Transverse colon (tissue), 4 donors: Measurements from ENCODE around the gene DRGX. TPM values are rescaled to one million over a fixed set of nuclear protein-coding genes. Genes with fewer than 3 reads are reported as not detected.

Experiments
- DNase-seq: peaks from one replicate; pipeline ENCODE4 v3.0.0-alpha.2; 2019
- H3K27ac ChIP-seq, 4 donors: fragments of 200-600 bp; sonication (generic); 2 replicates each; pipeline ENCODE4 v1.5.1; 2016 to 2018; ENCODE audit warnings: inconsistent platforms in 4 of 4
- H3K27me3 ChIP-seq: fragments of 200-600 bp; sonication (generic); 2 replicates; pipeline ENCODE4 v1.5.1; 2017; ENCODE audit warnings: inconsistent platforms
- H3K36me3 ChIP-seq, 4 donors: fragments of 200-600 bp; sonication (generic); 2 replicates each; pipeline ENCODE4 v1.5.1; 2017 to 2019; ENCODE audit warnings: inconsistent platforms in 4 of 4
- H3K4me1 ChIP-seq, 4 donors: fragments of 200-600 bp; sonication (generic); 2 replicates each; pipeline ENCODE4 v1.5.1; 2017 to 2020; ENCODE audit warnings: inconsistent platforms in 4 of 4
- H3K4me3 ChIP-seq, 4 donors: fragments of 200-600 bp; sonication (generic); 1 replicate in 1 of 4; 2 replicates in 3 of 4; pipeline versions ENCODE4 v1.5.1 to v1.6.1; 2017 to 2019; ENCODE audit warnings: inconsistent platforms in 4 of 4
- H3K9me3 ChIP-seq, 2 donors: fragments of 200-600 bp; sonication (generic); 2 replicates each; pipeline ENCODE4 v1.5.1; 2017 to 2019; ENCODE audit warnings: inconsistent platforms in 2 of 2
- CTCF ChIP-seq, 5 experiments: fragments of 200-600 bp in 3 of 5; fragments of 450-650 bp in 2 of 5; sonication (generic) in 3 of 5; IDR thresholded peaks; 1 replicate in 2 of 5; 2 replicates in 3 of 5; pipeline ENCODE4 v1.5.1; 2016 to 2017; ENCODE audit warnings: antibody characterized with exemption in 5 of 5, inconsistent platforms in 3 of 5, mild to moderate bottlenecking in 2 of 5, moderate library complexity in 1 of 5
- EP300 ChIP-seq: sonication (generic); formaldehyde crosslinking; IDR thresholded peaks from one replicate; pipeline ENCODE4 v1.6.1; 2017; ENCODE audit warnings: antibody characterized with exemption, low read depth
- POLR2A ChIP-seq: fragments of 450-650 bp; IDR thresholded peaks from one replicate; pipeline ENCODE4 v1.6.1; 2016; ENCODE audit warnings: antibody characterized with exemption, mild to moderate bottlenecking, moderate library complexity
- POLR2AphosphoS5 ChIP-seq, 3 donors: sonication (generic); formaldehyde crosslinking; IDR thresholded peaks; one replicate each; pipeline ENCODE4 v1.6.1; 2016; ENCODE audit warnings: antibody characterized with exemption in 3 of 3
- WGBS, 2 donors: methylation state at CpG; one replicate each; pipeline ENCODE4 v1.1.5; 2018; ENCODE audit warnings: low coverage in 1 of 2; 5-methylcytosine and 5-hydroxymethylcytosine counted together
- in situ Hi-C, 4 donors: fragments of 200-750 bp; cut with MboI; loops; one replicate each; pipeline versions ENCODE4 v1.15.0 to v1.15.1; 2017; ENCODE audit warnings: low sequenced_read_pairs in 3 of 4, low pct_ligation_motif_present in 1 of 4, low pct_unique_long_range_greater_than_20kb in 1 of 4
- intact Hi-C: fragments of 100-400 bp; cut with DNase I; formaldehyde crosslinking; loops from one replicate; pipeline ENCODE4 v1.15.1; 2023; ENCODE audit warnings: low total_unique reads
- total RNA-seq, 4 donors: library from RNA; depleted of rRNA; stranded (reverse); fragments of >200 nt; gene quantifications; one replicate each; pipeline ENCODE4 v1.1.0, GENCODE V29; 2016

The DRGX gene
- total RNA-seq, 4 donors from 2014 or later: 0.32 to 0.37 TPM; not detected in 2

DNA sequence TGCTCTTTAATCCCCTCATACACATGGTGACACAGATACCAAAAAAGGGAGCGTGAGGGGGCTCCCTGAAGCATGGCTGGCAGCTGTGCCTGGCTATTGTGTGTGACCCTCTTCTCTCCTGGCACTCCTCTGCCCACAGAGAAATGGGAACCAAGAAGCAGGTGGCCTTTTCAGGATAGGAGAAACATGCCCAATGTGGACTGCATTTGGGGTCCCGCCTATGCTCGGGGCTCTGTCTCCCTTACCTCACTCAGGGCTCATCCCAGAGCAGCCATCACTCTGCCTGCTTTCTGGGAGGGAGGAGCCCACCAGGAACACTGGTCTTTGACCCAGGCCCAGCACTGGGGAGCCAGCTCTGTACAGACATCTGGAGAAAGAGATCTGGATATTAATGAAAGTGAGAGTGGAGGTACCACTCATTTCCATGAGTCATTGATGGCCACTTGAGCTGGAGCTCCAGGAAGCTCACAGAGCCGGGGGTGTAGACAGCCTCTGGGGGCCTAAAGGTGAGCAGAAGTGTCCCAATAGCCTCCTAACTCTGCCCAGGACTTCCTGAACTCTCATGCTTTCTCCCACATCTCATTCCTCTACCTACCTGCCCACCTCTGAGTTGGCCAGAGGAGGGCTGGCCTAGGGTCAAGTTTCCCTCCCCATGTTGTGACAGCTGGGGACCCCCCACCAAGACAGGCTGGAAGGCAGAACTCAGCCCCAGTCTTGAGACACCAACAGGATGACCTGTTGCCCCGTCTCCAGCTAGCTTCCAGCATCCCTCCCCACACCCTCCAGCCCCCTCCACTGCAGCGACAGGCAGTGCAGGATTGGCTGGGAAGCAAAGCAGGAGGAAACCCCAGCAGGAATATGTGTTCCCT is 42.6 kb downstream of the DRGX start:
- Histone ChIP-seq H3K9me3 (no peaks in the 10 kb centered on the region), H3K4me3 (no peak overlapping the region), H3K27me3 (no peaks in the 10 kb centered on the region), H3K4me1 (no peaks in the 10 kb centered on the region), H3K36me3 (no peaks in the 10 kb centered on the region), H3K27ac (no peak overlapping the region)
- 80% methylated on average over 2 to 6 of the region's 6 CpGs for WGBS, 2 donors
- intact Hi-C loops (no loop called here), in situ Hi-C loops (no loop called here)
- no peak for TF ChIP-seq EP300
- TF ChIP-seq CTCF (IDR thresholded peaks at IDR 0.05): no peak
- TF ChIP-seq POLR2A: no peak
- TF ChIP-seq POLR2AphosphoS5 (IDR thresholded peaks at IDR 0.05): no peak
- DNase-seq: no peak

DNA sequence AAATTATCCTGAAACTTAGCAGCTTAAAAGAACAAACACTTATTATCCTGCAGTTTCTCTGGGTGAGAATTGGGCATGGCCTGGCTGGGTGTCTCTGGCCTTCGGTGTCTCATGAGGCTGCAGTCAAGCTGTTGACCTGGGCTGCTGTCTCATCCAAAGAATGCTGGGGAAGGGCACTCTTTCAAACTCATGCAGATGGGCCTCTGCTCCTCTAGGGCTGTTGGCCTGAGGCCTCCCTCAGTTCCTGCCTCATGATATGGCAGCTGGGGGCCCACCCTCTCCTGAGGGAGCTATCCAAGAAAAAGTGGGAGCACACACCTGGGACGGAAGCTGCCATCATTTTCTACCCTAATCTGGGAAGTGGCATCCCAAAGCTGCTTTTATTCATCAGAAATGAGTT is 43.6 kb downstream of the DRGX start:
- in situ Hi-C loops: no loop called here
- Histone ChIP-seq H3K4me3 (no peak overlapping the region), H3K27me3 (no peaks in the 10 kb centered on the region), H3K9me3 (no peaks in the 10 kb centered on the region), H3K36me3 (no peaks in the 10 kb centered on the region), H3K4me1 (no peaks in the 10 kb centered on the region), H3K27ac (no peak overlapping the region)
- intact Hi-C loops: no loop called here
- TF ChIP-seq POLR2AphosphoS5 (IDR thresholded peaks at IDR 0.05) (no peak), EP300 (no peak), CTCF (IDR thresholded peaks at IDR 0.05) (no peak), POLR2A (no peak)
- no peak for DNase-seq
- 81% methylated on average over 2 of the region's 2 CpGs; no CpG with 5 or more reads in 1 of the 2 donors for WGBS, 2 donors

DNA sequence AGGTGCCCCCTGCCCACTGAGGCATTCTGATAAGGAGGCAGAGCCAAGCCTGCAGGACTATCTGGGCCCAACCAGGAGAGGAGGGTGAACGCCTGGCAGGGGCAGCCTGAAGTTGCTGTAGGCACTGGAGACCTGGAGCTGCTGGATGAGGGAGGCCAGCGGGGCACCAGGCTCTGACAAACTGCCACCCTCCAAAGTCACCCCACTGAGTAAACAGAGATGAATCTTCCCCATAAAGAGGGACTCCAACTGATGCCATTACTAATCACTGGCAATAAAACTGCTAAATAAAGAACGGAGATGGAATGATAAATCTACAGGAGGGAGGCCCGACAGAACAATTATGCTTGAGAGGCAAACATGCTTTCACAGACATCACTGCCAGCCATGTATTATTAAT is 44.2 kb downstream of the DRGX start:
- DNase-seq: no peak
- Histone ChIP-seq H3K4me3 (no peak overlapping the region), H3K9me3 (no peaks in the 10 kb centered on the region), H3K27ac (no peak overlapping the region), H3K36me3 (no peaks in the 10 kb centered on the region), H3K27me3 (no peaks in the 10 kb centered on the region), H3K4me1 (no peaks in the 10 kb centered on the region)
- 50 to 52% methylated on average over 3 to 4 of the region's 4 CpGs for WGBS, 2 donors
- TF ChIP-seq CTCF (IDR thresholded peaks at IDR 0.05) (no peak), POLR2AphosphoS5 (IDR thresholded peaks at IDR 0.05) (no peak), POLR2A (no peak), EP300 (no peak)
- intact Hi-C loops: no loop called here
- in situ Hi-C loops: no loop called here

GRCh38 chr10:49350846-49351532 is 44.9 kb downstream of the DRGX start:
- DNase-seq: no peak
- no peak overlapping the region for H3K4me3 ChIP-seq
- H3K27me3 ChIP-seq: no peaks in the 10 kb centered on the region
- no peak overlapping the region for H3K27ac ChIP-seq
- no peak for TF ChIP-seq EP300
- TF ChIP-seq CTCF (IDR thresholded peaks at IDR 0.05): no peak
- no peak for TF ChIP-seq POLR2AphosphoS5 (IDR thresholded peaks at IDR 0.05)
- TF ChIP-seq POLR2A: no peak
- intact Hi-C loops (no loop called here), in situ Hi-C loops (no loop called here)
- H3K36me3 ChIP-seq: no peaks in the 10 kb centered on the region
- WGBS, 2 donors: 86% methylated on average over 4 of the region's 4 CpGs; no CpG with 5 or more reads in 1 of the 2 donors
- no peaks in the 10 kb centered on the region for H3K4me1 ChIP-seq
- no peaks in the 10 kb centered on the region for H3K9me3 ChIP-seq
